ENCODE data around the gene AKR1C1.
"Not testable (repeated sequence)": the region's sequence is repeated elsewhere in the genome, so short reads cannot be mapped to it uniquely, and the experiment has no call there.

GRCh38 chr10:5010043-5010442 lies 46.8 kb downstream of the AKR1C1 start:
- TF ChIP-seq EZH2 (IDR thresholded peaks at IDR 0.05; ENCODE audit: borderline replicate concordance, low read depth, low read length, severe bottlenecking); CTCF (IDR thresholded peaks at IDR 0.05; ENCODE audit: borderline replicate concordance, extremely low read depth, low read length, poor library complexity, severe bottlenecking): not testable (repeated sequence)

Measured in DND-41 (cell line).